Mesendoderm (in vitro differentiated cells): ENCODE results near the gene UNC5B.

Source experiments
- DNase-seq: peaks from one replicate; pipeline ENCODE4 v3.0.0; 2013
- H2AK5ac ChIP-seq: 2 replicates; pipeline ENCODE4 v1.6.1; 2013; ENCODE audit warnings: low read length, inconsistent platforms
- H2BK120ac ChIP-seq: 2 replicates; pipeline ENCODE4 v1.6.1; 2013; ENCODE audit warnings: low read depth, mild to moderate bottlenecking, low read length, moderate library complexity, mixed read lengths
- H2BK15ac ChIP-seq: replicated peaks from 2 replicates; pipeline ENCODE4 v1.6.1; 2013; ENCODE audit warnings: low read depth, mild to moderate bottlenecking, moderate library complexity
- H2BK5ac ChIP-seq: 2 replicates; pipeline ENCODE4 v1.6.1; 2013; ENCODE audit warnings: low read length, inconsistent platforms
- H3K18ac ChIP-seq: 2 replicates; pipeline ENCODE4 v1.6.1; 2013; ENCODE audit warnings: mild to moderate bottlenecking, low read length, mixed read lengths
- H3K23ac ChIP-seq: one replicate; pipeline ENCODE4 v1.6.1; 2013; ENCODE audit warnings: low read length
- H3K27ac ChIP-seq: 2 replicates; pipeline ENCODE4 v1.5.1; 2013; ENCODE audit warnings: low read depth, mild to moderate bottlenecking, inconsistent platforms, low read length, moderate library complexity
- H3K27me3 ChIP-seq: 2 replicates; pipeline ENCODE4 v1.6.1; 2013; ENCODE audit warnings: low read length, control low read depth, mild to moderate bottlenecking, inconsistent platforms; ENCODE audit not compliant: insufficient read depth, poor library complexity
- H3K36me3 ChIP-seq: 2 replicates; pipeline ENCODE4 v1.6.1; 2013; ENCODE audit warnings: low read length, inconsistent platforms; ENCODE audit not compliant: control insufficient read depth, insufficient read depth
- H3K4ac ChIP-seq: one replicate; pipeline ENCODE4 v1.6.1; 2013; ENCODE audit warnings: low read depth, mild to moderate bottlenecking, low read length, moderate library complexity
- H3K4me1 ChIP-seq: 2 replicates; pipeline ENCODE4 v1.6.1; 2013; ENCODE audit warnings: low read depth, low read length, inconsistent platforms; ENCODE audit not compliant: control insufficient read depth
- H3K4me2 ChIP-seq: 2 replicates; pipeline ENCODE4 v1.6.1; 2013; ENCODE audit warnings: low read length
- H3K4me3 ChIP-seq: 2 replicates; pipeline ENCODE4 v1.5.1; 2013; ENCODE audit warnings: mild to moderate bottlenecking, low read length
- H3K56ac ChIP-seq: one replicate; pipeline ENCODE4 v1.6.1; 2013; ENCODE audit warnings: low read length
- H3K79me1 ChIP-seq: 2 replicates; pipeline ENCODE4 v1.6.1; 2013; ENCODE audit warnings: low read length, inconsistent platforms
- H3K79me2 ChIP-seq: 2 replicates; pipeline ENCODE4 v1.6.1; 2013; ENCODE audit warnings: mild to moderate bottlenecking, low read length; ENCODE audit not compliant: control insufficient read depth, insufficient read depth
- H3K9ac ChIP-seq: 2 replicates; pipeline ENCODE4 v1.6.1; 2013; ENCODE audit warnings: low read length, inconsistent platforms
- H4K5ac ChIP-seq: one replicate; pipeline ENCODE4 v1.6.1; 2013; ENCODE audit warnings: low read length
- H4K8ac ChIP-seq: one replicate; pipeline ENCODE4 v1.6.1; 2013; ENCODE audit warnings: low read depth, mild to moderate bottlenecking, control low read depth, low read length, moderate library complexity
- WGBS: extraction: QIAGEN DNeasy Blood & Tissue Kit; methylation state at CpG from one replicate; pipeline ENCODE4 v1.1.7; 2013; ENCODE audit warnings: low lambda C conversion rate, missing lambda C conversion rate; ENCODE audit not compliant: insufficient coverage; ENCODE audit errors: extremely low coverage; 5-methylcytosine and 5-hydroxymethylcytosine counted together

UNC5B gene

DNA sequence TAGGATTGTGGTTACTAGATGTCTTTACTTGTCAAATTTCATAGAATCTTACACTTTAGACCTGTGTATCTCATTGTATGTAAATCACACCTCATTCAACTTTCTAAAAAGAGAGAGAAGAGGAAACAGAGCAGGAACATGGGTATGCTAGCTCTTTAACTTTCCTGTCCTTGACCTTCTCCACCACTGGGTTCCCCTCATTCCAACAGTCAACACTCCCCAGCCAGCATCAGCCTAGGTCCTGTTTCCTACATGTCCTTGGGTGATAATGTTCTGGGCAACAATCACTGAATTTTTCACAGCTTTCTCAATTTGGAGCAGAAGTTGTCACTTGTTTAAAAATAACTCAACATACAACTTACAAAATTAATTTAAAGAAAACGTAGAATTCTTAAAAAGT is 9.2 kb upstream of the UNC5B start:
- H3K56ac ChIP-seq: no peak overlapping the region
- H2BK120ac ChIP-seq: no peak overlapping the region
- H3K4me2 ChIP-seq: no peak overlapping the region
- no peaks in the 10 kb centered on the region for H3K79me2 ChIP-seq
- H3K36me3 ChIP-seq: no peaks in the 10 kb centered on the region
- H3K9ac ChIP-seq: no peak overlapping the region
- H3K4me3 ChIP-seq: no peak overlapping the region
- no peak overlapping the region for H2AK5ac ChIP-seq
- WGBS: no CpG with 5 or more reads among the region's 1 CpG
- H3K27me3 ChIP-seq: no peaks in the 10 kb centered on the region
- no peak overlapping the region for H3K4ac ChIP-seq
- no peaks in the 10 kb centered on the region for H3K79me1 ChIP-seq
- no peak overlapping the region for H2BK15ac ChIP-seq
- no peak overlapping the region for H3K23ac ChIP-seq
- peak overlapping the region; percentile 22 for H3K18ac ChIP-seq
- no peak overlapping the region for H3K27ac ChIP-seq
- H4K5ac ChIP-seq: no peak overlapping the region
- no peak for DNase-seq
- H2BK5ac ChIP-seq: no peak overlapping the region
- no peak overlapping the region for H4K8ac ChIP-seq
- H3K4me1 ChIP-seq: peaks cover 4% of the 10 kb centered on the region

DNA sequence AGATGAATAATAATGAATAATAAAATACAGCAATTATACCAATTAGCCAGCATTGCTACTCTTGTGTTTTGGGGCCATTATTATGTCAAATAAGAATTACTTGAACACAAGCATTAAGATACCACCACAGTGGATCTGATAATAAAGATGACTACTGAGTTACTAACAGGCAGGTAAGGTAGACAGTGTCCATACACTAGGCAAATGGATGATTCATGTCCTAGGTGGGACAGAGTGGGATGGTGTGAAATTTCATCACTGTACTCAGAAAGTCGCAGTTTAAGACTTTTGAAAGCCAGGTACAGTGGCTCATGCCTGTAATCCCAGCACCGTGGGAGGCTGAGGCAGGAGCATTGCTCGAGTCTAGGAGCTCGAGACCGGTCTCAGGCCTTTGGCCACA is 8.7 kb upstream of the UNC5B start:
- Histone ChIP-seq H3K23ac (no peak overlapping the region), H3K4me1 (peaks cover 4% of the 10 kb centered on the region), H3K18ac (no peak overlapping the region), H2AK5ac (no peak overlapping the region), H3K36me3 (no peaks in the 10 kb centered on the region), H2BK120ac (no peak overlapping the region), H2BK5ac (no peak overlapping the region), H3K79me2 (no peaks in the 10 kb centered on the region), H3K9ac (no peak overlapping the region), H3K4ac (no peak overlapping the region), H3K27me3 (no peaks in the 10 kb centered on the region), H2BK15ac (no peak overlapping the region), H3K27ac (no peak overlapping the region), H3K4me2 (no peak overlapping the region), H3K79me1 (no peaks in the 10 kb centered on the region), H3K4me3 (no peak overlapping the region), H4K5ac (no peak overlapping the region), H4K8ac (no peak overlapping the region), H3K56ac (peak overlapping the region; percentile 2)
- WGBS: no CpG with 5 or more reads among the region's 5 CpGs
- no peak for DNase-seq

DNA sequence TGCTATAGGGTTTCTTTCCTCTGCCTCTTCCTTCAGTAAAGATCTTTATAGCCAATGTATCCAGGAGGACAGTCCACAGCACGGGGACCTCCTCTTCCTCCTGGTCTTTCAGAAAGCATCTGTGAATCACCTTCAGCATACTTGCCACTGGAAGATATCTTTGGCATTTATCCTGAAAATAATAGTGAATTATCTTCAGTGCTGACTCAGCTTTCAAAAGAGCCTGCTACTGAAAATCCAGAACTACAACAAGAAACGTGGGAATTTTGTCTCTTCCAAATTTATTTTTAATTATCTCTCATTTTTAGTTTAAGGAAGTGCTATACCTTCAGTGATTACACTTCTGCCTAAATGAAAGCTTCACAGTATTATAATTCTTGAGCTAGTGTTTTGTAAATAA is 7.6 kb upstream of the UNC5B start:
- Histone ChIP-seq H3K4ac (no peak overlapping the region), H3K4me3 (no peak overlapping the region), H3K36me3 (no peaks in the 10 kb centered on the region), H3K56ac (peak overlapping the region; percentile 29), H3K4me2 (no peak overlapping the region), H2BK120ac (no peak overlapping the region), H3K9ac (no peak overlapping the region), H3K27me3 (no peaks in the 10 kb centered on the region), H3K79me1 (no peaks in the 10 kb centered on the region), H4K8ac (no peak overlapping the region), H3K27ac (no peak overlapping the region), H2BK15ac (no peak overlapping the region), H3K4me1 (peaks cover 4% of the 10 kb centered on the region), H3K23ac (no peak overlapping the region), H3K79me2 (no peaks in the 10 kb centered on the region), H3K18ac (peak overlapping the region; percentile 23), H4K5ac (no peak overlapping the region), H2BK5ac (no peak overlapping the region), H2AK5ac (no peak overlapping the region)
- no peak for DNase-seq
- no CpG with 5 or more reads among the region's 2 CpGs for WGBS

DNA sequence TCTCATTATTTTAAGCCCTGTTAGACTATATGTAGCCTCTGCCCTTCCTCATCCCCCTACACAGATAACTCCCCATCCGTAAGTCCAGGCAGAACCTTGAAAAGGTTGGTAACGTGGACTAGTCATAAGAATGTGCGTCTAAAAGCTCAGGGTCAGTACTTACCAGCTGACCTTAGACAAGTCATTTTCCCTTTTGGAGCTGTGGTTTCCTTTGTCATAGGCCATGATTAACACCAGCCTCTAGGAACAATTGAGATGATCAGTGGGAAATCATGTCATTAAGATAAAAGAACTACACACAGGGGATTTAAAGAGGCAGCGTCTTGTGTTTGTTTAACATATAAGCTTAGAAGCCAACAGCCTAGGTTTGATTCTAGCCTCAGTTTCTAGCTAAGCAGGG is 6.9 kb upstream of the UNC5B start:
- Histone ChIP-seq H3K4me2 (no peak overlapping the region), H3K4ac (no peak overlapping the region), H4K5ac (no peak overlapping the region), H3K4me3 (no peak overlapping the region), H4K8ac (no peak overlapping the region), H2AK5ac (no peak overlapping the region), H3K18ac (no peak overlapping the region), H2BK5ac (no peak overlapping the region), H2BK15ac (no peak overlapping the region), H3K27ac (no peak overlapping the region), H3K79me1 (no peaks in the 10 kb centered on the region), H2BK120ac (no peak overlapping the region), H3K23ac (no peak overlapping the region), H3K56ac (no peak overlapping the region), H3K79me2 (no peaks in the 10 kb centered on the region), H3K4me1 (peaks cover 4% of the 10 kb centered on the region), H3K36me3 (no peaks in the 10 kb centered on the region), H3K27me3 (no peaks in the 10 kb centered on the region), H3K9ac (no peak overlapping the region)
- no CpG with 5 or more reads among the region's 4 CpGs for WGBS
- peak; percentile 58 for DNase-seq

DNA sequence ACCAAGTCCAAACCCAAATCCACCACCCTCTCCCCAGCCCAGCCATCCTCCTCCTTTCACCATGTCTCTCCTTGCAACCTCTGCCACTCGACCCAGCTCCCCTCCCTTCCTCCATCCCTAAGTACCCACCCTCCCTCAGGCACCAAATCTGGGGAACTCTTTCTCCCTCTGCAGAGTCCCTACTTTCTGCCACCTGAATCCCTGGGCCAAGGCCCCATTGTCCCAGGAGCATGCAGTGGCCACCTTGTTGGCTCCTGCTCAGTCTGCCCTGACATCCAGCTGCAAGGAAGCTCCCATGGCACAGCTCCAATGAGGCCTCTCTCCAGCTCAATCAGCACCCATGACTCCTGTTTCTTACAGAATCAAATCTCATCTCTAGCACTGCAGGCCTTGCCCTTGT is 5.5 kb upstream of the UNC5B start:
- H3K4ac ChIP-seq: no peak overlapping the region
- no peaks in the 10 kb centered on the region for H3K79me2 ChIP-seq
- no peak overlapping the region for H3K4me3 ChIP-seq
- H3K36me3 ChIP-seq: no peaks in the 10 kb centered on the region
- no peak overlapping the region for H3K23ac ChIP-seq
- H4K5ac ChIP-seq: no peak overlapping the region
- H3K4me1 ChIP-seq: peaks cover 7% of the 10 kb centered on the region
- H3K56ac ChIP-seq: no peak overlapping the region
- H3K9ac ChIP-seq: no peak overlapping the region
- no peaks in the 10 kb centered on the region for H3K79me1 ChIP-seq
- no peak overlapping the region for H3K27ac ChIP-seq
- H3K18ac ChIP-seq: no peak overlapping the region
- H2BK15ac ChIP-seq: no peak overlapping the region
- no peak overlapping the region for H4K8ac ChIP-seq
- H2AK5ac ChIP-seq: no peak overlapping the region
- peaks cover 2% of the 10 kb centered on the region for H3K27me3 ChIP-seq
- H3K4me2 ChIP-seq: no peak overlapping the region
- no peak for DNase-seq
- no CpG with 5 or more reads among the region's 1 CpG for WGBS
- no peak overlapping the region for H2BK5ac ChIP-seq
- H2BK120ac ChIP-seq: no peak overlapping the region

DNA sequence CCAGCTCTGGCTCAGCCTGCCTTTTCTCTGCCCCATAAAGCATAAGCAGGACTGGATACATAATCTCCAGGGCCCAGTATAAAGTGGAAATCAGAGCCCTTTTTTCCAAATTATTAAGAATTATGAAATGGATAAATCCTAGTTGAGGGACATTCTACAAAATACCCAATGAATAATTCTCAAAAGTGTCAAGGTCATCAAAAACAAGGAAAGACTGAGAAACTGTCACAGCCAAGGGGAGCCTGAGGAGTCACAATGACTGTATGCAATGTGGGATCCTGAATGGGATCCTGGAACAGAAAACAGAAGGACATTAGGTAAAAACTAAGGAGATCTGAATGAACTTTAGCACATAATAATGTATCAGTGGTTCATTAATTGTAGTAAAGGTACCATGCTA is 4.8 kb upstream of the UNC5B start:
- no peak overlapping the region for H3K23ac ChIP-seq
- H3K27ac ChIP-seq: no peak overlapping the region
- H3K9ac ChIP-seq: no peak overlapping the region
- no peak overlapping the region for H4K5ac ChIP-seq
- DNase-seq: no peak
- H3K27me3 ChIP-seq: peaks cover 2% of the 10 kb centered on the region
- H3K36me3 ChIP-seq: no peaks in the 10 kb centered on the region
- H3K56ac ChIP-seq: no peak overlapping the region
- H2BK15ac ChIP-seq: no peak overlapping the region
- H3K18ac ChIP-seq: no peak overlapping the region
- no peak overlapping the region for H3K4ac ChIP-seq
- H2BK120ac ChIP-seq: no peak overlapping the region
- no peak overlapping the region for H4K8ac ChIP-seq
- H2AK5ac ChIP-seq: no peak overlapping the region
- no peak overlapping the region for H3K4me2 ChIP-seq
- H3K4me1 ChIP-seq: peaks cover 5% of the 10 kb centered on the region
- no peak overlapping the region for H2BK5ac ChIP-seq
- H3K79me2 ChIP-seq: no peaks in the 10 kb centered on the region
- no peak overlapping the region for H3K4me3 ChIP-seq
- H3K79me1 ChIP-seq: no peaks in the 10 kb centered on the region
